Astrocyte (in vitro differentiated cells and primary cell): ENCODE measurements around the gene CSNK1A1. TPM values are rescaled to one million over a fixed set of nuclear protein-coding genes. Genes with fewer than 3 reads are reported as not detected.

Source experiments
- DNase-seq: peaks from one replicate; pipeline ENCODE4 v3.0.0-alpha.2; 2010; ENCODE audit warnings: low read depth
- FAIRE-seq: peaks from 2 replicates; lab custom pipeline; 2011; peaks lifted over from hg19 to GRCh38; lab: Jason Lieb, UNC
- H2AFZ ChIP-seq: 2 replicates; pipeline ENCODE4 v1.6.0; 2012; ENCODE audit warnings: low read depth, low read length, inconsistent platforms
- H3K27ac ChIP-seq: 2 replicates; pipeline ENCODE4 v1.5.1; 2011; ENCODE audit warnings: low read depth, low read length, inconsistent platforms
- H3K27me3 ChIP-seq: 2 replicates; pipeline ENCODE4 v1.6.0; 2011; ENCODE audit warnings: low read length, inconsistent platforms; ENCODE audit not compliant: insufficient read depth
- H3K36me3 ChIP-seq: 2 replicates; pipeline ENCODE4 v1.5.1; 2011; ENCODE audit warnings: low read length, inconsistent platforms; ENCODE audit not compliant: insufficient read depth
- H3K4me1 ChIP-seq: 2 replicates; pipeline ENCODE4 v1.5.1; 2011; ENCODE audit warnings: low read length, inconsistent platforms; ENCODE audit not compliant: insufficient read depth
- H3K4me2 ChIP-seq: 2 replicates; pipeline ENCODE4 v1.6.0; 2012; ENCODE audit warnings: low read length, inconsistent platforms
- H3K4me3 ChIP-seq: 2 replicates; pipeline ENCODE4 v1.5.1; 2011; ENCODE audit warnings: low read depth, mild to moderate bottlenecking, low read length, inconsistent platforms; ENCODE audit not compliant: insufficient read depth
- H3K79me2 ChIP-seq: 2 replicates; pipeline ENCODE4 v1.6.0; 2012; ENCODE audit warnings: mild to moderate bottlenecking, low read length, inconsistent platforms; ENCODE audit not compliant: insufficient read depth
- H3K9ac ChIP-seq: 2 replicates; pipeline ENCODE4 v1.6.0; 2012; ENCODE audit warnings: mild to moderate bottlenecking, low read length, inconsistent platforms
- H3K9me3 ChIP-seq: 2 replicates; pipeline ENCODE4 v1.5.1; 2012; ENCODE audit warnings: low read depth, mild to moderate bottlenecking, low read length, inconsistent platforms; ENCODE audit not compliant: insufficient read depth
- H4K20me1 ChIP-seq: 2 replicates; pipeline ENCODE4 v1.6.0; 2012; ENCODE audit warnings: low read length, inconsistent platforms; ENCODE audit not compliant: insufficient read depth
- H3K27ac Mint-ChIP-seq: one replicate; pipeline ENCODE4 v1.8.0; 2021; ENCODE audit warnings: mild to moderate bottlenecking, mixed read lengths; ENCODE audit not compliant: unreplicated experiment
- H3K27me3 Mint-ChIP-seq: one replicate; pipeline ENCODE4 v1.8.0; 2021; ENCODE audit warnings: low read depth, mixed read lengths; ENCODE audit not compliant: unreplicated experiment
- H3K36me3 Mint-ChIP-seq: one replicate; pipeline ENCODE4 v1.8.0; 2021; ENCODE audit warnings: low read depth, mixed read lengths; ENCODE audit not compliant: unreplicated experiment
- H3K4me1 Mint-ChIP-seq: one replicate; pipeline ENCODE4 v1.8.0; 2021; ENCODE audit warnings: low read depth, mixed read lengths; ENCODE audit not compliant: unreplicated experiment
- H3K4me3 Mint-ChIP-seq: one replicate; pipeline ENCODE4 v1.8.0; 2021; ENCODE audit warnings: mild to moderate bottlenecking, moderate library complexity, mixed read lengths; ENCODE audit not compliant: unreplicated experiment
- H3K9me3 Mint-ChIP-seq: one replicate; pipeline ENCODE4 v1.8.0; 2021; ENCODE audit warnings: mild to moderate bottlenecking, mixed read lengths; ENCODE audit not compliant: unreplicated experiment
- CTCF ChIP-seq: IDR thresholded peaks from 2 replicates; pipeline ENCODE4 v1.5.1; 2011; ENCODE audit warnings: low read depth, mild to moderate bottlenecking, inconsistent platforms, low read length, moderate library complexity; ENCODE audit not compliant: insufficient read depth
- EZH2 ChIP-seq: IDR thresholded peaks from 2 replicates; pipeline ENCODE4 v1.6.1; 2012; ENCODE audit warnings: mild to moderate bottlenecking, low read length, inconsistent platforms; ENCODE audit not compliant: insufficient read depth
- total RNA-seq: library from RNA; stranded (reverse); gene quantifications from 2 replicates; pipeline ENCODE4 v1.2.1, GENCODE V29; 2021

CSNK1A1 gene
- total RNA-seq, 1 donor from 2014 or later: 384 TPM

- H3K4me3 ChIP-seq: no peak overlapping the region
- H3K4me1 Mint-ChIP-seq: peaks cover 58% of the 10 kb centered on the region
- no peak for FAIRE-seq
These were observed 31.6 kb downstream of the CSNK1A1 start for GRCh38 chr5:149519601-149520000.

GRCh38 chr5:149518620-149519019 is 32.6 kb downstream of the CSNK1A1 start:
- Mint-ChIP-seq H3K4me1 (peaks cover 53% of the 10 kb centered on the region), H3K36me3 (peaks cover 17% of the 10 kb centered on the region), H3K9me3 (no peaks in the 10 kb centered on the region), H3K4me3 (peak overlapping the region; percentile 31), H3K27ac (no peak overlapping the region), H3K27me3 (no peaks in the 10 kb centered on the region)
- TF ChIP-seq EZH2 (no peak), CTCF (no peak)
- Histone ChIP-seq H3K36me3 (peaks cover 24% of the 10 kb centered on the region), H3K27ac (no peak overlapping the region), H4K20me1 (peaks cover 91% of the 10 kb centered on the region), H3K4me1 (peaks cover 15% of the 10 kb centered on the region), H3K79me2 (peaks cover 100% of the 10 kb centered on the region), H3K9ac (no peak overlapping the region), H3K27me3 (no peaks in the 10 kb centered on the region), H2AFZ (no peak overlapping the region), H3K9me3 (no peaks in the 10 kb centered on the region), H3K4me2 (peak overlapping the region; percentile 33), H3K4me3 (no peak overlapping the region)
- DNase-seq: no peak
- FAIRE-seq: no peak

More at GRCh38 chr5:149519601-149520000, 31.6 kb downstream of the CSNK1A1 start:
- H2AFZ ChIP-seq: no peak overlapping the region
- no peaks in the 10 kb centered on the region for H3K9me3 Mint-ChIP-seq
- no peak overlapping the region for H3K9ac ChIP-seq
- peak overlapping the region; percentile 11 for H3K4me2 ChIP-seq
- H3K79me2 ChIP-seq: peaks cover 100% of the 10 kb centered on the region
- H4K20me1 ChIP-seq: peaks cover 93% of the 10 kb centered on the region
- H3K4me1 ChIP-seq: peaks cover 15% of the 10 kb centered on the region
- no peaks in the 10 kb centered on the region for H3K27me3 Mint-ChIP-seq
- no peak for TF ChIP-seq EZH2
- no peak for TF ChIP-seq CTCF
- H3K4me3 Mint-ChIP-seq: no peak overlapping the region
- no peak overlapping the region for H3K27ac Mint-ChIP-seq
- H3K27me3 ChIP-seq: no peaks in the 10 kb centered on the region
- H3K27ac ChIP-seq: peak overlapping the region; percentile 10
- no peak for DNase-seq
- no peaks in the 10 kb centered on the region for H3K9me3 ChIP-seq
- H3K36me3 ChIP-seq: peaks cover 30% of the 10 kb centered on the region
- H3K36me3 Mint-ChIP-seq: peaks cover 17% of the 10 kb centered on the region

- no peak overlapping the region for H3K27ac ChIP-seq
- H3K4me3 ChIP-seq: no peak overlapping the region
- Mint-ChIP-seq H3K36me3 (peaks cover 14% of the 10 kb centered on the region), H3K27ac (no peak overlapping the region), H3K4me1 (peaks cover 54% of the 10 kb centered on the region), H3K9me3 (no peaks in the 10 kb centered on the region), H3K4me3 (no peak overlapping the region), H3K27me3 (no peaks in the 10 kb centered on the region)
- H3K27me3 ChIP-seq: no peaks in the 10 kb centered on the region
- no peak for FAIRE-seq
- no peak for TF ChIP-seq CTCF
- no peak for TF ChIP-seq EZH2
- peaks cover 90% of the 10 kb centered on the region for H4K20me1 ChIP-seq
- no peak overlapping the region for H2AFZ ChIP-seq
- H3K36me3 ChIP-seq: peaks cover 23% of the 10 kb centered on the region
- H3K79me2 ChIP-seq: peaks cover 100% of the 10 kb centered on the region
- H3K9ac ChIP-seq: no peak overlapping the region
- no peak for DNase-seq
- H3K4me2 ChIP-seq: peak overlapping the region; percentile 11
- H3K4me1 ChIP-seq: peaks cover 15% of the 10 kb centered on the region
- no peaks in the 10 kb centered on the region for H3K9me3 ChIP-seq
These were observed 33.6 kb downstream of the CSNK1A1 start for GRCh38 chr5:149517461-149518122.
